HUDEP-2 (cell line): Measurements from ENCODE around the gene METTL26.

Source experiments
- DNase-seq, 76 experiments: peaks; one replicate each; lab custom pipeline; 2025; ENCODE audit not compliant: unreplicated experiment in 76 of 76; lab: John Stamatoyannopoulos, UW

METTL26 gene

DNA sequence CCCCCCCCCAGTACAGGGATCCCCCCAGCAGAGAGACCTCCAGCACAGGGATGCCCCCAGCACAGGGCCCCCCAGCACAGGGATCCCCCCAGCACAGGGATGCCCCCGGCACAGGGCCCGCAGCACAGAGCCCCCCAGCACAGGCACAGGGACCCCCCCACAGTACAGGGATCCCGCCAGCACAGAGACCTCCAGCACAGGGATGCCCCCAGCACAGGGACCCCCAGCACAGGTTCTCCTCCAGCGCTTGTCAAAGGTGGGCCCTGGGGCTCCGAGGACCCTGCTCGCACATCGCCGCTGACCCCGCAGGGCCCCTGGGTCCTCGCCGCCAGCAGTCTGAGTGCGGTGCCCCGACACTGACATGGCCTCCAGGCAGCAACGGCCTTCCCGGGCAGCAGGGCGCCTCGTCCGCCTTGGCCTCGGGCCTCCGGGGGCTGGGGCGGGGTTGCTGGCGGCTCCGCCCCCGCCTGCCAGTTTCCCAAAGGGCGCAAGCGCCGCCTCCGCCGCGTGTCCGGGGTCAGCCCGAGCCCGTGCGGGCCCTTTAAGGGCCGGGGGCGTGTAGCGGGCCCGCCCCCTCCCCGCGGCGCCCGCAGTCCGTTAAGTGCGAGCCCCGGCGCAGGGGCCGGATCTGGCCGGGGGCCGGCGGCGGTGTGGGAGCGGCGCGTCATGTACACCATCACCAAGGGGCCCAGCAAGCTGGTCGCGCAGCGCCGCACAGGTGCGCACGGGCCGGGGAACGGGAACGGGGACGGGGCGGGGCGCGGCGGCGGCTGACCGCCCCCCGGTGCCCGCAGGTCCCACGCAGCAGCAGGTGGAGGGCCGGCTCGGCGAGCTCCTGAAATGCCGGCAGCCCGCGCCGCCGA, 5.5 kb upstream of the METTL26 start, which contains the start of gene MCRIP2:
MCRIP2 (plus strand) TSS at position 503 of the 863 bp plus-strand sequence; CDS start at position 667, 164 bp downstream.
- peak in 70 of 76 experiments; percentile 27 to 89 (median 73) for DNase-seq

DNA sequence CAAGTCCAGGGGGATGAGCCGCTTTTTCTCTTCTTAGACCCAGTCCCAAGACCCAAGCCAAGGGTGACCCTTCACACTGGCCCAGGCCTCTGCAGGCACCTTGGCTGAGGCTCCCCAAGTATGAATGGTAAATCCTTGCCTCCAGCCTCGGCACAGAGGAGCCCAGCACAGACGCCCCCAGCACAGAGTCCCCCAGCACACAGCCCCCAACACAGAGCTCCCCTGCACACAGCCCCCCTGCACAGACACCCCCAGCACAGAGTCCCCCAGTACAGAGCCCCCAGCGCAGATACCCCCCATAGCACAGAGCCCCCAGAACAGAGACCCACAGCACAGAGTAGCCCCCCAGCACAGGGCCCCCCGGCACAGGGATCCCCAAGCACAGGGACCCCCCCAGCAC, 4.5 kb upstream of the METTL26 start:
- DNase-seq: no peak

DNA sequence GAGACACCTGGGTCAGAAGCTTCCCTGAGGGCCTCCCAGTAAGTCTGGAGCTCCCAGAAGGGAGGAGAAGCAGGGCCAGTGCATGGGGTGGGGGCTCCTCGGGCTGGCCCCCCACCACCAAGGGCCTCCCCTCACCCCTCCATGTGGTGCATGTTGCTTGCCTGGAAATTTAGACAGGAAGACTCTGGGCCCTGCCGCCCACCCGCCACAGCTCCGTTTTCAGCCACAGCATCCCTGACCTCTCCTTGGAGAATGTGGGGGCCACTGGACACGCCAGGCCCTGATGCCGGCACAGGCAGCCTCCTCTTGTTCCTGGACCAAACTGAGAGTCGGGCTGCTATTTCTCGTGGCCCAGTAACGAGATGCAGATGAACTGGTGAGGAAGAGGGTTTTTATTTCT, 2.7 kb upstream of the METTL26 start:
- DNase-seq: no peak

DNA sequence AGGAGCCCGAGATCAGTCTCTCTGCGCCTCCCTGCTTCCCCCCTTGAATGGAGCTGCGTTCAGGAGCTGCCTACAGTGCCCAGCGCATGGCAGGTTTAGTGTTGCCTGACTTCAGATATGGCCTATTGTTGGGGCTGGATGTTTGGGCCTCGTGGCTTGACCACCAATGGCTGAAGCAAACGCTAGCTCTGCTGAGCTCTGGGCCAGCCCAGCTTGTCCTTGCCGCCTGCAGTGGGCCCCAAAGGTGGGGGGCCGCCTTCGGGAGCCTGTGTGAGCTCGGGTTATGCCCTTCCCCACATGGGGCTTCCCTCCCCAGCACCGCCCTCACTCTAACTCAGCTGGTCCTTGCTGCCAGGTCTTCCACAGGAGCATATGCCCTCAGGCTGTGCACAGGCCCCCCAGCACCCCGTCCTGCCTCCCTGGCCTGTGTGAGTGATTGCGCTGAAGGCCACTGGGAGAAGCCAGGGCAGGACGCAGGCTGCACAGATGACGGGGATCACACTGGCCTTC, 2.0 kb upstream of the METTL26 start:
- no peak for DNase-seq

DNA sequence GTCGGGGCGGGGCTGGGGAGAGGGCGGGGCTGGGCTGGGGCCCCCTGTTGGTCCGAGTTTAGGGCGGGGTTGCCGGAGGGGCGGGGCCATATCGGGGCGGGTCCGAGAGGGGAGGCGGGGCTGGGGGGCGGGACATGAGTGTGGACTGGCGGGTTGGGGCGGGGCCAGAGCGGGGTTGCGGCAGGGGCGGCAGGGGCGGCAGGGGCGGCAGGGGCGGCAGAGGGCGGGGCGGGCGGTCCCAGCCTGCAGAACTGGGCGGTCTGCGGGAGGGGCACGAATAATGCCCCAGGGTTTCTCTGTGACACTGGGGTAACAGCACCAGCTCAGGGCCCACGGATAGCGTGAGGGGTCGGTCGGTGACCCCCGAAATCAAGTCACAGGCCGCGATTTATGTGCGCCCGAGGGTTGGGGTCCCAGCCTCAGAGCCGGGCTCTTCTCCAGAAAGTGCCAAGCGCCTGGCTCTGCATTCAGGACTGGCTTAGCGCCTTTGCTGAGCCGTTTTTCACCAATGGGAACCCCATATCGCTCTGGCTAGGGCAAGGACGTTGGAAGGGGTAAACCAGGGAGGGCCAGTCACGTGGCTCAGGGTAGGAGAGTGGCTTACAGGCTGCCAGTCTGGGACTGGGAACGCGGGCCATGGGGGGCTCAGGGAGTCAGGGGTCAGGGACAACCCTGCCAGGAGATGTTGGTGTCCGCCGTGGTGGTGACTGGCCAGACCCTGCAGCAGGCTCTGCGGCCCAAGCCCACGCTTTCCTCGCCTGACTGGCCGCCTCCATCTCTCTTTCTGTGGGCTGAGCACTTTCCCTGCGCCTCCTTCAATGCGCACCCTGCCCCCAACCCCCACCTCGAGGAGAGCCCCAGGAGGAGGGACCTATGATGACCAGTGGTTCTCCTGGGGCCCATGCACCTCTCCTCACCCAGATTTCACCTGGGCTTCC, 1.2 kb upstream of the METTL26 start:
- DNase-seq: peak in 58 of 76 experiments; percentile 11 to 94 (median 86)

DNA sequence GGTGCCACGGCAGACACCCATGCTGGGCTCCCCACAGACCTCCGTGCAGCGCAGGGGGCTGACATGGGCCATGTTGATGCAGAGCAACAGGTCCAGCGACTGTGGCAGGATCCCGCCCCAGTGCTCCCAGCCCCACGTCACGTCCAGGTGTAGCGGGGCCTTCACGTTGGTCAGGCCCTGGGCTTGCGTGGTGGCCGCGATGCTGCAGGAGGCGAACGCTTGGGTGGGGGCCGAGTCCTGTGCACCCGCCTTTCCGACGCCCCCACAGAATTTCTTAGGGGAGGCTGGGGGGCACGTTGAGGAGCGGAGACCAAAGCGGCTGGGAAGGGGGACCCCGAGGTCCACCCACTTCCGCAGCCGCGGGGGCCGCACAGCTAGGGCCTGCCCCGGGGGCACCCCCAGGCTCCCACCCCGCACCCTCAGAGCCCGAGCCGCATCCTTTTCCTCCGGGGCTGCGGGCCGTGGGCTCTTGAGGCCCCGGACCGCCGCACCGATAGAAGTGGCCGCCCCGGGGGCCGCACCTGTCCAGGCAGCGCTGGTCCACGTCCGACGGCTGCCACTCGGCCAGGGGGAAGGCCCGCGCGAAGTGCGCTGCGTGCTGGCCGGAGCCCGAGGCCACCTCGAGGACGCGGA, 416 bp downstream of the METTL26 start:
- DNase-seq: no peak

DNA sequence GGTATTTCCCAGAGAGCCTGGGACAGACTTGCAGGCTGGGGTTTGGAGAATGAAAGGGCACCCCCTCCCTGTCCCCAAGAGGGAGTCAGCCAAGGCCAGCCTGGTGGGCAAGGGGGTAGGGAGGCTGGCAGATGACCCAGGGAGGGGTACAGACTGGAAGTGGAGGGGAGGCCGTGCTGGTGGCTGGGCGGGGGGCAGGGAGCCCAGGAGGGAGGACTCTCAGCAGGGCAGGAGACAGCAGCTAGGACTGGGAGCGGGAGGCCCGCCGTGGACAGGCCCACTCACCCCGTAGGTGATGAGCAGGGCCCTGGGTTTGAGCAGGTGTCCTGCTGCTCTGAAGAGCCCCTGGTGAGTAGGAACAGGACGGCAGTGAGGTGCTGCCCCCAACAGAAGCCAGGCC, 1.1 kb downstream of the METTL26 start:
- DNase-seq: no peak

DNA sequence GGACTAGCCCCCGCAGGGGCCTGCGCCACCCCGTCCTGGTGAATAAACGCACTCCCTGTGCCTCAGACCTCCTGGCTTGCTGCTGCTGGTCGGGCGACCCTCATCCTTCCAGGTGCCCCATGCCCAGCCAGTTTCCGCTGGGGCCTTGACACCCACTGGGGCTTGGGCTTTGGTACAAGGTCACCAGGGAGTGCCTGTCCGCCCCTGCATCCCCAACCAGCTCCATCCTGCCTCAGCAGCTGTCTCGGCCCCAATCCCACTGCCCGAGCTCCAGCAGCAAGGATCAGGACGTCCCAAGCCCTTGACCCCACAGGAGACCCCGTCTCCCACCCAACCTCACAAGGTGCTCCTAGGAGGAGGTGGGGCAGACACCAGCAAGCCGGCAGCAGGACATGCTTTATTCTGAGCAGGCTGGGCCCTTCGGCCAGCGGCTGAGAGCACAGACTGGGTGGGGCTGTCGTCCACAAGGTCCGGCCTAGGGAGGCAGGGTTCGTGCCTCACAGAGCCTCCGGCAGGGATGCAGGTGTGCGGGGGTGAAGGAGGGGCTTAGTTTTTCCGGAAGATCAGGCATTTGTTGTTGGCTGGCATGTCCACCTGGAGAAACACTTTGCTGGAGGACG, 1.9 kb downstream of the METTL26 start:
- no peak for DNase-seq

DNA sequence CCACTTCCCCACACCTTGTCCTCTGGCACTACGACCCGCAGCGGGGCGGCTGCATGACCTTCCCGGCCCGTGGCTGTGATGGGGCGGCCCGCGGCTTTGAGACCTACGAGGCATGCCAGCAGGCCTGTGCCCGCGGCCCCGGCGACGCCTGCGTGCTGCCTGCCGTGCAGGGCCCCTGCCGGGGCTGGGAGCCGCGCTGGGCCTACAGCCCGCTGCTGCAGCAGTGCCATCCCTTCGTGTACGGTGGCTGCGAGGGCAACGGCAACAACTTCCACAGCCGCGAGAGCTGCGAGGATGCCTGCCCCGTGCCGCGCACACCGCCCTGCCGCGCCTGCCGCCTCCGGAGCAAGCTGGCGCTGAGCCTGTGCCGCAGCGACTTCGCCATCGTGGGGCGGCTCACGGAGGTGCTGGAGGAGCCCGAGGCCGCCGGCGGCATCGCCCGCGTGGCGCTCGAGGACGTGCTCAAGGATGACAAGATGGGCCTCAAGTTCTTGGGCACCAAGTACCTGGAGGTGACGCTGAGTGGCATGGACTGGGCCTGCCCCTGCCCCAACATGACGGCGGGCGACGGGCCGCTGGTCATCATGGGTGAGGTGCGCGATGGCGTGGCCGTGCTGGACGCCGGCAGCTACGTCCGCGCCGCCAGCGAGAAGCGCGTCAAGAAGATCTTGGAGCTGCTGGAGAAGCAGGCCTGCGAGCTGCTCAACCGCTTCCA, 2.6 kb downstream of the METTL26 start:
- DNase-seq: no peak

DNA sequence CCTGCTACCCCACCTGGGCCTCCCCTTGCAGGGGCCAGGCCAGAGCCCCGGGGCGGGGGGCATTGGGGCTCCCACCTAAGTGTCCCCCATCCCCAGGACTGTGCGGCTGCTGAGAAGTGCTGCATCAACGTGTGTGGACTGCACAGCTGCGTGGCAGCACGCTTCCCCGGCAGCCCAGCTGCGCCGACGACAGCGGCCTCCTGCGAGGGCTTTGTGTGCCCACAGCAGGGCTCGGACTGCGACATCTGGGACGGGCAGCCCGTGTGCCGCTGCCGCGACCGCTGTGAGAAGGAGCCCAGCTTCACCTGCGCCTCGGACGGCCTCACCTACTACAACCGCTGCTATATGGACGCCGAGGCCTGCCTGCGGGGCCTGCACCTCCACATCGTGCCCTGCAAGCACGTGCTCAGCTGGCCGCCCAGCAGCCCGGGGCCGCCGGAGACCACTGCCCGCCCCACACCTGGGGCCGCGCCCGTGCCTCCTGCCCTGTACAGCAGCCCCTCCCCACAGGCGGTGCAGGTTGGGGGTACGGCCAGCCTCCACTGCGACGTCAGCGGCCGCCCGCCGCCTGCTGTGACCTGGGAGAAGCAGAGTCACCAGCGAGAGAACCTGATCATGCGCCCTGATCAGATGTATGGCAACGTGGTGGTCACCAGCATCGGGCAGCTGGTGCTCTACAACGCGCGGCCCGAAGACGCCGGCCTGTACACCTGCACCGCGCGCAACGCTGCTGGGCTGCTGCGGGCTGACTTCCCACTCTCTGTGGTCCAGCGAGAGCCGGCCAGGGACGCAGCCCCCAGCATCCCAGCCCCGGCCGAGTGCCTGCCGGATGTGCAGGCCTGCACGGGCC, 3.4 kb downstream of the METTL26 start:
- no peak for DNase-seq

DNA sequence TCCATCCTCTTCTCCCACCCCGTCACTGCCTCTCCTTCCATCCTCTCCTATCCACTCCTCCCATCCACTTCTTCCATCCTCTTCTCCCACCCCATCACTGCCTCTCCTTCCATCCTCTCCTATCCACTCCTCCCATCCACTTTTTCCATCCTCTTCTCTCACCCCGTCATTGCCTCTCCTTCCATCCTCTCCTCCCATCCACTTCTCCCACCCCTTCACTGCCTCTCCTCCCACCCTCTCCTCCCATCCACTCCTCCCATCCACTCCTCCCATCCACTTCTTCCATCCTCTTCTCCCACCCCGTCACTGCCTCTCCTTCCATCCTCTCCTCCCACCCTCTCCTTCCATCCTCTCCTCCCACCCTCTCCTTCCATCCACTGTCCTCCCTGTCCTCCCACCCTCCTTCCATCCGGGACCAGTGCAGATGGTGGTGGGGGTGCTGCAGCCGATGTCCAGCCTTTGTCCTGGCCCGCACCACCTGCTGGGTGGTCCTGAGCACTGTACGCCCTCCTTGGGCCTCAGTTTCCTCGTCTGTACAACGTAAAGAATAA, 4.2 kb downstream of the METTL26 start:
- no peak for DNase-seq

DNA sequence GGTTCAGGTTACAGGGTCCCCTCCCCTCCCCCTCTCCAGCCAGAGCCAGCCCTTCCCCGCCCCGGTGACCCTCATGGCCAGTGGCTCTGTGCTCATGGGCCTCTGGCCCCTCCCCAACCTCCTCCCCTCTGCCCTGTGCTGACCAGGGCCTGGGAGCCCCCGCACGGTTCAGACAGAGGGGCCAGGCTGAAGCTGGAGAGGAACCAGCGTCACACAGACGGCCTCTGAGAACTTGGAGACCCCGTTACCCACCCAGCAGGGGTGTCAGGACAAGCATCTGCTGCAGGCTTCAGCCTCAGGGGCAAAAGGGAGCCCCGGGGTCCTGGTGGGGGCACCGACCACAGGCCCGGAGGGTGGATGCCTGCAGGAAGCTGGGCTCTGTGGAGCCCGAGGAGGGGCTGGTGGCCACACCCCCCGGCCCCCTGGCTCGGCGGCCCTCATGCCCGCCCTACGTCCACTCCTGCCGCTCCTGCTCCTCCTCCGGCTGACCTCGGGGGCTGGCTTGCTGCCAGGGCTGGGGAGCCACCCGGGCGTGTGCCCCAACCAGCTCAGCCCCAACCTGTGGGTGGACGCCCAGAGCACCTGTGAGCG, 5.2 kb downstream of the METTL26 start, which contains the start of gene WFIKKN1:
WFIKKN1 (plus strand) TSS at position 171 of the 591 bp plus-strand sequence; CDS start at position 440, 269 bp downstream.
- peak in 11 of 76 experiments; percentile 11 to 36 (median 15) for DNase-seq

DNA sequence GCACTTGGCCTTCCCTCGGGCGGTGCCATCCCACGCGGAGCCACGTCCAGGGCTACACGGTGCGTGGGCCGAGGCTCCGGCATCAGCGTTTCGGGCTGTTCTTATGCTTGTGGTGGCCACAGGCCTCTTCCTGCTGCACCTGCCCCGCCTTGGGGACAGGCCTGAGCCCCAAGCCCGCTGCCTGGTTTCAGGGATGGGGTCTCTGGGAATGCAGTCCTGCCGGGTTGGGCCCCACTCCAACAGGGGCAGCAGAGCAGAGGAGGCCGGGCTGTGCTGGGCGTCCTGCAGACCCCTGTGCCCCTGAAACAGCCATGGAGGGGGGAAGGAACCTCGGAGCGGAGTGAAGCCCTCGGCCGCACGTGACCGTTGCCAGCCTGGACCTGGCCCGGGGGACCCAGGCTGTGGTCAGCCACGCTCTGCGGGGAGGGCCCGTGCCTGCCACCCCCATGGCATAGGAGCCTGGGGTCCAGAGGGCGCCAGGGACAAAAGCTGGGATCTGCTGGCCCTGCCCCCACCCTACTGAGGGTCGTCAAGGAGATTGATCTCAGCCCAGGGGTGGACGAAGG, 5.8 kb downstream of the METTL26 start:
- peak in 1 of 76 experiments; percentile 35 for DNase-seq

DNA sequence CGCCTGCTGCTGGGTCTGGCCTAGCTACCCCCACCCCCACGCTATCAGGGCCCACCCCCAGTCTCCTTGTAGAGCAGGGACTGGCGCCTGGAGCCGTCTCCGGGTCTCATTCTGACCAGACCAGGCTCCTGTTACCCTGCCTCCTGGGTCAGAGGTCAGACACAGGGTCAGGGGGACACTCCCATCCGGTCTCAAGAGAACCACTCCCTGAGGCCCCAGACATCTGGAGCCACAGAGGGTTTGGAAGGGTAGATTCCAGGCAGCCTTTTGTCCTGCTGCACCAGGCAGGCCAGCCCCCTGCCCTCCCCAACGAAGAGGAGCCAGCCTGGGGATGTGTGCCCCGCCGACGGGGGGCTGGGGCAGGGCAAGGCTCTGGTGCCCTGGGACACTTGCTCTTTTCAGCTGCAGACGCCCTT, 6.3 kb downstream of the METTL26 start:
- DNase-seq: peak in 1 of 76 experiments; percentile 17

DNA sequence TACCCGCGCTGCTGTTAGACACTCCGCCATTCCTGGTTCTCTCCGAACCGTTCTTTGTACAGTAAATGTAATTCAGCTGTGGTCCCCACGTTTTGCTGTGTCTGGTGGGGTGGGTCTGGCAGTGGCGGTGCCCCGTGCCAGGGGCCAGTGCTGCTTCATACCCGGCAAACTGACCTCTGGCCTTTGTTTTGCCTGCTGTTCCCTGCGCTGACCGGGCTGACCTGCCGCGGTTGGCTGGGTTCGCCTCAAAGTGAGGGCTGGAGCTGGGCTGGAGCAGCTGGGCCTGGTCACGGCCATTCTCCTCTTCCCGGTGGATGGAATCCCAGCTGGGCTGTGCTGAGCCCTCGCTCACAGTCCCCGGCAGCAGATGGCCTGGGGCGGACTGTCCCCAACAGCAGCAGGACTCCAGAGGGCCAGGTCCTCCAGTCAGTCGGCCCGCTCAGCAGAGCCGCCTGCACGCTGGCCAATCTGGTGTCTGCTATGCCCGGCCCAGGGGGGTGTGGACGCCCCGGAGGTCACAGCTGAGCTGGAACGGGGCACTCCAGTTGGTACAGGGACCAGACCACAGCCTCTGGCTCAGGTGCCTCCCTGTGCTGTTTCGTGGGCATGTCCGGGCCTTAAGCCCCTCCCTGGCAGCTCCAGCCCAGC, 6.8 kb downstream of the METTL26 start:
- no peak for DNase-seq

DNA sequence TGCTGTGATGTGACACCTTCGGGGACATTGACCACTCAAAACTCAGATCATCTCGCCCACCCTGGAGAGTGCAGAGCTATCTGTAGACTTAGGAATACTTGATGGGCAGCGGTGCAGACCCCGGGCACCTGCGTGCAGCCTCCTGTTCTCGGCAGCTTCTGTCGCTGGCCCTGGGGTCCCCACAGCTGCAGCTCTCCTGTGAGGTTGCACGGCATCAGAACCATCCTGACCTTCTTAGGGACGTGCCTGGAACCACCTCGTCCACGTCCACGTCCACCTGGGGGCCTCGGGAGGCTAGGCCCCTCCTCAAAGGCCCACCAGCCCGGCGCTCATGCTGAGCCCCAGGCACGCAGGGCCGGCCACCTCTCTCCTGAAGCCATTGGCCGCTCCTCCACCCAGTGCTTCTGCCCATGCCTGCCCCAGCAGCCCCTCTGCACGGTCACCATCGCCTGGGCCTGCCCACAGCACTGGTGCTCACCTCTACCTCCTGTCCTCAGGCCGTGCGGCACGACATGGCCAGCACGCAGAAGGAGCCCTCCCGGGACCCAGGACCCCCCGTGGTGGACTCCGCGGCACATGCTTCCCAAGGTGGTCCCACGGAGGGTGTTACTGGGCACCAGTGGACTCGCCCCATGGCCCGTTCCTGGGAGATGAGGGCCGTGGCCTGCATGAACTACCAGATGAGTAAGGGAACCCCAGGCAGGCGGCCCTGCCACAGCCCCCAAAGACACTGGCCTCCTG, 7.6 kb downstream of the METTL26 start:
- no peak for DNase-seq
